HG02938 (cell line): ENCODE measurements around the gene SDK2.

Source experiments
- ATAC-seq: cut with Tn5 transposase; IDR thresholded peaks from one replicate; pipeline ENCODE4 v1.9.1; 2021; ENCODE audit warnings: mild to moderate bottlenecking, moderate library complexity; ENCODE audit not compliant: unreplicated experiment

Gene SDK2

GRCh38 chr17:73293031-73293430 lies 351.2 kb downstream of the SDK2 start:
- no peak for ATAC-seq

DNA sequence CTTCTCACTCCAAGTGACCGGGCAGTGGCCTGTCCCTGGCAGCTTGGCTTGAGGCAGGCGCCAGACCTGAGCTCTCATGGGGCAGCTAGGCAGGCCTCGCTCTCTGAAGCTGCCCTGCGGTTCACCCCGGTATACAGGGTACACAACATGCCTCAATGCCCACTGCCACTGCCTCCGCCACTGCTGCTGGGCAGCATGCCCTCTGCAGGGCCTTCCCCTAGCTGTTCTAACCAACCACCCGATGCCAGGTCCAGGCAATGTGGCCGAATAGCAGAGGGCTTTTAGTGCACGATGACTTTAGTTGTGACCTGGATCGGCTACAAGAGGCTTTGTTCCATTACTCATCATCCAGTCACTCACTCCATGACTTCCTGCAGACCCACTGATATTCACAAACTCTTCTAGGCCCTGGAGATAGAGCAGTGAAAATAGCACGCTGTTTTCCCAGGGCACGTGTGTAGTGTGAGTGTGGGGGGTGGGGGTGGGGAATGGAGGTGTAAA lies 352.2 kb downstream of the SDK2 start:
- ATAC-seq, result no peak

- ATAC-seq, result peak; percentile 72
Observed at GRCh38 chr17:73291260-73291801, 352.9 kb downstream of the SDK2 start.

GRCh38 chr17:73290399-73291259 lies 353.6 kb downstream of the SDK2 start:
- ATAC-seq, result peak; percentile 30

- no peak for ATAC-seq
Observed at GRCh38 chr17:73289549-73290254, 354.5 kb downstream of the SDK2 start.

DNA sequence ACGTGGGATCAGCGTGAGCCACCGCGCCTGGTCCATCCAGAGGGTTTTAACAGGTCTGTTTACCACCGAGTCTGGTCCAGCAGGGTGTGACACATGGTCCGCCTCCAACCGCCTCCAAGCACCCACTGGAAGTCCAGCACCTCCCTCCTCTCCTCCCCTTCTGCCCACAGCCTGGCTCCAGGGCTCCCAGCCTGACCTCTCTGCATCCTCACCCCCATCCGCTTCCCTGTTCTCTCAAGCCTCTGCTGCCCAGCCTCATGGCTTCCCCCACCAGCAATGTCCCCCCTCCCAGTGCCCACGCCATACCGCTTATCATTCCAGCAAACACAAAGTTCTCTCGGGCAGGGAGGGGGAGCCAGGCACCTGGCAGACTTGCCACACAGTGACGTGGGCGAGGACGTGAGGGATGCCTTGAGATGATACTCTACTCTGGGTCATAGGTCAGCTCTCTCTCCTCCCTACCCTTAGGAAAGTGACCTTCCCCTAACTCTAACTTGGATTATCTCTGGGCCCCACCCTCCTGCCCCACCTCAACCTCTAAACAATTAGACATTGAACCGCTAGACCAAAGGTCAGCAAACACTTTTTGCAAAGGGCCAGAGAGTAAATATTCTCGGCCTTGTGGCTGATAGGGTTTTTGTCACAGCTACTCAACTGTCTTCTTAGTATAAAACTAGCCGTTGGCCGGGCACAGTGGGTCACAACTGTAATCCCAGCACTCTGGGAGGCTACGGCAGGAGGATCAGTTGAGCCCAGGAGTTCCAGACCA lies 355.5 kb downstream of the SDK2 start:
- no peak for ATAC-seq

- no peak for ATAC-seq
Observed at GRCh38 chr17:73286863-73287296, 357.4 kb downstream of the SDK2 start.

GRCh38 chr17:73285916-73286862 lies 358.1 kb downstream of the SDK2 start:
- ATAC-seq, result no peak

GRCh38 chr17:73285603-73285908 lies 358.7 kb downstream of the SDK2 start:
- ATAC-seq, result no peak

GRCh38 chr17:73284906-73285602 lies 359.2 kb downstream of the SDK2 start:
- ATAC-seq, result no peak
